ENCODE data around the gene KCNIP1. TPM values are rescaled to one million over a fixed set of nuclear protein-coding genes. Genes with fewer than 3 reads are reported as not detected.
A peak's percentile ranks its signal among the peaks of the same experiment; 100 is the strongest.

KCNIP1 gene
- total RNA-seq, 1 experiment from 2014 or later, result not detected

DNA sequence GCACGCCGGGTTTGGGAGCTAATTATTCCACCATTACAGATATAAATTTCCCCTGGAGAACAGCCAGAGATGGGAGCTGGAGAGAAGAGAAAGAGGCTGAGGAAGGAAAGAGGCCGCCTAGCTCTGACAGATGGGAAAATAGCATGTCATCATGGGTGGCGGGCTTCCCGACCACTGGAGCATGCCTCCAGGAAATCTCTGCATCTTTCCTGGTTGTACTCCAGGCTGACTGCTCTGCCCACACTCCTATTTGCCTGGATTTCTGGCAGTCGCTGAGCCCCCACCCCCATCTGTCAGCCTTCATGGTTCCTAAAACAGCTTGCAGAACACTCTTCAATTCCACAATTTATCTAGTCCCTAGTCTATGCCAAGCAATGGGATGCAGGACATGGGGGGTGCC, 265.4 kb downstream of the KCNIP1 start (continued):
- TF ChIP-seq, protein P1, sequence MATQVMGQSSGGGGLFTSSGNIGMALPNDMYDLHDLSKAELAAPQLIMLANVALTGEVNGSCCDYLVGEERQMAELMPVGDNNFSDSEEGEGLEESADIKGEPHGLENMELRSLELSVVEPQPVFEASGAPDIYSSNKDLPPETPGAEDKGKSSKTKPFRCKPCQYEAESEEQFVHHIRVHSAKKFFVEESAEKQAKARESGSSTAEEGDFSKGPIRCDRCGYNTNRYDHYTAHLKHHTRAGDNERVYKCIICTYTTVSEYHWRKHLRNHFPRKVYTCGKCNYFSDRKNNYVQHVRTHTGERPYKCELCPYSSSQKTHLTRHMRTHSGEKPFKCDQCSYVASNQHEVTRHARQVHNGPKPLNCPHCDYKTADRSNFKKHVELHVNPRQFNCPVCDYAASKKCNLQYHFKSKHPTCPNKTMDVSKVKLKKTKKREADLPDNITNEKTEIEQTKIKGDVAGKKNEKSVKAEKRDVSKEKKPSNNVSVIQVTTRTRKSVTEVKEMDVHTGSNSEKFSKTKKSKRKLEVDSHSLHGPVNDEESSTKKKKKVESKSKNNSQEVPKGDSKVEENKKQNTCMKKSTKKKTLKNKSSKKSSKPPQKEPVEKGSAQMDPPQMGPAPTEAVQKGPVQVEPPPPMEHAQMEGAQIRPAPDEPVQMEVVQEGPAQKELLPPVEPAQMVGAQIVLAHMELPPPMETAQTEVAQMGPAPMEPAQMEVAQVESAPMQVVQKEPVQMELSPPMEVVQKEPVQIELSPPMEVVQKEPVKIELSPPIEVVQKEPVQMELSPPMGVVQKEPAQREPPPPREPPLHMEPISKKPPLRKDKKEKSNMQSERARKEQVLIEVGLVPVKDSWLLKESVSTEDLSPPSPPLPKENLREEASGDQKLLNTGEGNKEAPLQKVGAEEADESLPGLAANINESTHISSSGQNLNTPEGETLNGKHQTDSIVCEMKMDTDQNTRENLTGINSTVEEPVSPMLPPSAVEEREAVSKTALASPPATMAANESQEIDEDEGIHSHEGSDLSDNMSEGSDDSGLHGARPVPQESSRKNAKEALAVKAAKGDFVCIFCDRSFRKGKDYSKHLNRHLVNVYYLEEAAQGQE (IDR thresholded peaks at IDR 0.05; ENCODE audit: low read depth), result no peak
- TF ChIP-seq, protein P2, sequence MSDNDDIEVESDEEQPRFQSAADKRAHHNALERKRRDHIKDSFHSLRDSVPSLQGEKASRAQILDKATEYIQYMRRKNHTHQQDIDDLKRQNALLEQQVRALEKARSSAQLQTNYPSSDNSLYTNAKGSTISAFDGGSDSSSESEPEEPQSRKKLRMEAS (IDR thresholded peaks at IDR 0.05), result no peak
- no peak for TF ChIP-seq SP1 (IDR thresholded peaks at IDR 0.05; ENCODE audit: low read depth)
- no peak for TF ChIP-seq SIN3A (IDR thresholded peaks at IDR 0.05; ENCODE audit: low read depth)
- TF ChIP-seq CEBPB (IDR thresholded peaks at IDR 0.05; ENCODE audit: low read depth), result no peak

DNA sequence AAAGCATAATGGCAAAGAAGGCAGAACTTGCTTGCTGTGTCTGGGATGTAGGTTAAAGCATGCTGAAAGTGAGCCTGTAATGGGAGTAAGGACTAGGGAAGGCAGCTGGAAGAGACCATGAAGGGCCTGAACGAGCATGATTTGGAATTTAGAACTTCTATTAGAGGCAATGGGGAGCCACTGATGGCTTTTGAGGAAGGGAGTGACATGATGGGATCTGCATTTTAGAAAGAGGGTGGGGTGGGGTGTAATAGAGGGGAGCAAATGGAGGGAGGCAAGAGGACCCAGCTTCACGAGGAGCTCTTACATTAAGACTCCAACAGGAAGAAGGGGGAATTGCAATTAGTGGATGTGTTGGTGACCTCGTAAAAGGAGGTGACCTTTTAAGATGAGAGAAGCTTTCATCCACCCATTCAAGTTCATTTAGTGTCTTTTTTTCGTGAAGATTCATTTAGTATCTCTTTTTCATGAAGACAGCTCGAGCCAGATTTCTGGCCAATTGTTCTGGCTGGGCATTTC, 266.1 kb downstream of the KCNIP1 start:
- BruUV-seq (replicated peaks), result no TSS peak
- no peak for TF ChIP-seq SIN3A (IDR thresholded peaks at IDR 0.05; ENCODE audit: low read depth)
- TF ChIP-seq, protein P3, sequence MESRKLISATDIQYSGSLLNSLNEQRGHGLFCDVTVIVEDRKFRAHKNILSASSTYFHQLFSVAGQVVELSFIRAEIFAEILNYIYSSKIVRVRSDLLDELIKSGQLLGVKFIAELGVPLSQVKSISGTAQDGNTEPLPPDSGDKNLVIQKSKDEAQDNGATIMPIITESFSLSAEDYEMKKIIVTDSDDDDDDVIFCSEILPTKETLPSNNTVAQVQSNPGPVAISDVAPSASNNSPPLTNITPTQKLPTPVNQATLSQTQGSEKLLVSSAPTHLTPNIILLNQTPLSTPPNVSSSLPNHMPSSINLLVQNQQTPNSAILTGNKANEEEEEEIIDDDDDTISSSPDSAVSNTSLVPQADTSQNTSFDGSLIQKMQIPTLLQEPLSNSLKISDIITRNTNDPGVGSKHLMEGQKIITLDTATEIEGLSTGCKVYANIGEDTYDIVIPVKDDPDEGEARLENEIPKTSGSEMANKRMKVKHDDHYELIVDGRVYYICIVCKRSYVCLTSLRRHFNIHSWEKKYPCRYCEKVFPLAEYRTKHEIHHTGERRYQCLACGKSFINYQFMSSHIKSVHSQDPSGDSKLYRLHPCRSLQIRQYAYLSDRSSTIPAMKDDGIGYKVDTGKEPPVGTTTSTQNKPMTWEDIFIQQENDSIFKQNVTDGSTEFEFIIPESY (IDR thresholded peaks at IDR 0.05; ENCODE audit: extremely low read depth, insufficient replicate concordance, low read length), result no peak
- no peak for TF ChIP-seq SRF (IDR thresholded peaks at IDR 0.05; ENCODE audit: low read depth)
- no peak for TF ChIP-seq FOSL1 (IDR thresholded peaks at IDR 0.05; ENCODE audit: low read depth)
- TF ChIP-seq SP1 (IDR thresholded peaks at IDR 0.05; ENCODE audit: low read depth), result no peak
- TF ChIP-seq, protein P2 (IDR thresholded peaks at IDR 0.05), result no peak
- TF ChIP-seq, protein P4, sequence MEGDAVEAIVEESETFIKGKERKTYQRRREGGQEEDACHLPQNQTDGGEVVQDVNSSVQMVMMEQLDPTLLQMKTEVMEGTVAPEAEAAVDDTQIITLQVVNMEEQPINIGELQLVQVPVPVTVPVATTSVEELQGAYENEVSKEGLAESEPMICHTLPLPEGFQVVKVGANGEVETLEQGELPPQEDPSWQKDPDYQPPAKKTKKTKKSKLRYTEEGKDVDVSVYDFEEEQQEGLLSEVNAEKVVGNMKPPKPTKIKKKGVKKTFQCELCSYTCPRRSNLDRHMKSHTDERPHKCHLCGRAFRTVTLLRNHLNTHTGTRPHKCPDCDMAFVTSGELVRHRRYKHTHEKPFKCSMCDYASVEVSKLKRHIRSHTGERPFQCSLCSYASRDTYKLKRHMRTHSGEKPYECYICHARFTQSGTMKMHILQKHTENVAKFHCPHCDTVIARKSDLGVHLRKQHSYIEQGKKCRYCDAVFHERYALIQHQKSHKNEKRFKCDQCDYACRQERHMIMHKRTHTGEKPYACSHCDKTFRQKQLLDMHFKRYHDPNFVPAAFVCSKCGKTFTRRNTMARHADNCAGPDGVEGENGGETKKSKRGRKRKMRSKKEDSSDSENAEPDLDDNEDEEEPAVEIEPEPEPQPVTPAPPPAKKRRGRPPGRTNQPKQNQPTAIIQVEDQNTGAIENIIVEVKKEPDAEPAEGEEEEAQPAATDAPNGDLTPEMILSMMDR (IDR thresholded peaks at IDR 0.05 in 2 of 3, conservative IDR thresholded peaks at IDR 0.05 in 1 of 3; ENCODE audit: borderline replicate concordance in 1 of 3, insufficient read depth in 1 of 3, low read depth in 2 of 3, low read length in 2 of 3), result peak in 1 of 3 experiments; percentile 16; a peak in 1 of 6 replicates
- Histone ChIP-seq H3K9me3 (ENCODE audit: control insufficient read depth in 1 of 2, insufficient read depth in 1 of 2, low read depth in 1 of 2, low read length in 2 of 2) (no peaks in the 10 kb centered on the region), H3K27me3 (ENCODE audit: insufficient read depth, low read length) (no peaks in the 10 kb centered on the region), H4K20me1 (ENCODE audit: insufficient read depth) (no peaks in the 10 kb centered on the region), H3K4me2 (ENCODE audit: low read length) (no peak overlapping the region), H3K9ac (ENCODE audit: low read length) (no peak overlapping the region), H3K36me3 (ENCODE audit: control insufficient read depth in 1 of 2, insufficient read depth in 2 of 2, low read length in 2 of 2) (no peaks in the 10 kb centered on the region), H3K9me2 (ENCODE audit: insufficient read depth) (no peaks in the 10 kb centered on the region), H3K79me2 (ENCODE audit: insufficient read depth, low read length) (no peaks in the 10 kb centered on the region), H3K27ac (ENCODE audit: low read depth, low read length) (no peak overlapping the region), H3K4me3 (replicated peaks in 1 of 2; ENCODE audit: low read depth in 1 of 2, low read length in 2 of 2) (no peak overlapping the region), H3K4me1 (ENCODE audit: control insufficient read depth in 1 of 2, insufficient read depth in 2 of 2, low read length in 2 of 2) (no peaks in the 10 kb centered on the region), H2AFZ (ENCODE audit: low read depth, low read length, poor library complexity, severe bottlenecking) (no peak overlapping the region)
- DNase-seq (ENCODE audit: low read depth, low spot score) (no peak), ATAC-seq (0 out of 2 replicates have a peak, but pooled peaks have one; percentile 34)
- ChIA-PET CTCF (interaction anchor here (1.1 kb wide), 1 partner anchor 21 kb away, joined by 6 read pairs; no protein-coding TSS in a partner anchor), POLR2A (no interaction called here), RAD21 (ENCODE audit: low non-redundant PET in 1 of 2, low total read pairs in 2 of 2, uncharacterized antibody in 2 of 2, unreplicated experiment in 2 of 2) (no interaction called here)
- intact Hi-C loops (cut with micrococcal nuclease), result no loop called here
